Ramos (cell line): ENCODE measurements around the gene OR13D1.
"Not testable (repeated sequence)": the region's sequence is repeated elsewhere in the genome, so short reads cannot be mapped to it uniquely, and the experiment has no call there.

Experiments
- in situ Hi-C: fragments of 300-500 bp; cut with MboI; formaldehyde crosslinking; loops from one replicate; pipeline ENCODE4 v1.14.3; 2022; ENCODE audit warnings: low sequenced_read_pairs; ENCODE audit not compliant: unreplicated experiment

Gene OR13D1

GRCh38 chr9:104694218-104694617 is at the start of gene OR13D1:
TSS of gene OR13D1 (plus strand) at chr9:104694518. CDS start at chr9:104694518, 0 bp downstream.
- in situ Hi-C loops: no loop called here

DNA sequence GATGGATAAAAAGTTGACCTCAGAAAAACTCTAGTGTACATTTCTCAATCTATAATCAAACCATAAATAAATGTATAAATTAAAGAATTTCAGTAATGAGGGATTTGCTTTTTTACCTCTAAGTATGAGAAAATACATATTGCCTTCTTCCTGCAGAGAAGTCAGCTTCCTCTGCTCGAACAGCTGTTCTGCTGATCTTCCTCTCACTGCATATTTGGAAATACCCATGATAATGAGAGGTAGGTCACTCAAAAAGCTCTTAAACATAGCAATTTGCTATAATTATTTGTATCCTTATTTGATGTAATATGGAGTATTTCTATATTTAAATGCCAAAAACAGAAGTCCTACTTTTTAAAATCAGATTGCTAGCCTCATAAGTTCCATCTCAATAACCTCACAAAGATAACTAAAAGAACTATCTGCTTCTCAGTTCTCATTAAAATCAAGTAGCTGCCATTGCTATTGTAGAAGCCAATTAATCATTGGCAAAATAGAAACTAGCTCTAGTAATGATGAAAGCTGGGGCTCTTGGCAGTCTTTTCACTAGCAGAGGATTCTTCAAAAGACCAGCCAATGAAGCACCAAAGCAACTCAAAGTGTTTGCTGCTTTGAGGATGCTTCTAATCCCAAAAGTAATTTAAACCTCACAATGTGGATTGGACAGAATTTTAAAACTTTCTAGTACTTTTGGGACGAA is 35.7 kb upstream of the OR13D1 start:
- in situ Hi-C loops: no loop called here

DNA sequence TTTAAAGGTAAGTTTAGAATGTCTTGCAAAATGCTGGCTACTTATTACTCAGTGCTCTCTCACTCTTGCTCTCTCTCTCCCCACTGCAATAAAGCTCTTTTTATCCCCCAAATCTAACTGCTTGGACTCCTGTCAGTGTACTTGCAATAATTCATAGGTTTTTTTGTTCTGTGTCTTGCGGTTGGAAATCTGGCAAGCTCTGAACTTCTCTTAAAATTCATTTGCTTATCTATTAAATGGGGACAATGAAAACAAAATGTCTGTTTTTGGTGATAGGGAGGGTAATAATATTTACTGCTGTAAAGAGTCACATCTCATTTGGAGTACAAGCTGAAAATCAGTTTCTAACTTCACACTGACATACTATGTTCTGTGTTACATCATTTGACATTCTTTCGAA is 18.7 kb upstream of the OR13D1 start:
- in situ Hi-C loops: no loop called here

- in situ Hi-C loops: no loop called here
Measured at GRCh38 chr9:104682642-104683041, 11.7 kb upstream of the OR13D1 start.

DNA sequence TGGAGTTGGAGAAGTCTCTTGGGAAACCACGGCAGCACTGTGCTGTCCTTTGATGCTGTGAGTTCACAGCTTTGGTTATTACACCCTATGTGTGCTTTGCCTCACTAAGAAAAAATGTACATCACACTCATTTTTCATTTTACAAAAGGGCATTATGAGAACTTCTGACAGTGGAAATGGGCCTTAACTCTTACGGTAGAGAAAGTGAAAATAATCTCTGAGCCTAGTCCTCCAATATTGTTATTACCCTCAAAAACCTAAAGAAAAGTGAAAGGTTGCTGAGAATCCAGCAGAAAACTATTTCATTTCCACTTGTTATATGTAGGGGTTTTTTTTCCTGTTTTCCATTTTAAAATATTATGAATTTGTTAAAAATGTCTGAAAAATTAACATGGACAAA is 8.2 kb upstream of the OR13D1 start:
- in situ Hi-C loops: no loop called here

GRCh38 chr9:104700306-104700705 is 6.0 kb downstream of the OR13D1 start:
- in situ Hi-C loops: no loop called here

- in situ Hi-C loops: not testable (repeated sequence)
Measured at GRCh38 chr9:104708737-104709136, 14.4 kb downstream of the OR13D1 start.

GRCh38 chr9:104711604-104712003 is 17.3 kb downstream of the OR13D1 start:
- in situ Hi-C loops: no loop called here

DNA sequence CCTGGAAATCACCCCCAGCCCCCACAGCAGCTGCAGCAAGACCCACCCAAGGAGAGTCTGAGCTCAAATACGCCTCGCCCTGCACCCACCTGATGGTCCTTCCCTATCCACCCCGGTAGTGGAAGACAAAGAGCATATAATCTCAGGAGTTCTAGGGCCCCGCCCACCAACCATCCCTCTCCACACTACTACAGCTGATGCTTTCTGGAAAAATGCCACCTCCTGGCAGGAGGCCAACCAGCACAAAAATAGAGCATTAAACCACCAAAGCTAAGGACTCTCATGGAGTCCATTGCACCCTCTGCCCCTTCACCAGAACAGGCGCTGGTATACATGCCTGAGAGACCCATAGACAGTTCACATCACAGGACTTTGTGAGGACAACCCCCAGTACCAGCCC is 30.7 kb downstream of the OR13D1 start:
- in situ Hi-C loops: no loop called here

GRCh38 chr9:104738452-104738851 is 44.1 kb downstream of the OR13D1 start:
- in situ Hi-C loops: no loop called here

DNA sequence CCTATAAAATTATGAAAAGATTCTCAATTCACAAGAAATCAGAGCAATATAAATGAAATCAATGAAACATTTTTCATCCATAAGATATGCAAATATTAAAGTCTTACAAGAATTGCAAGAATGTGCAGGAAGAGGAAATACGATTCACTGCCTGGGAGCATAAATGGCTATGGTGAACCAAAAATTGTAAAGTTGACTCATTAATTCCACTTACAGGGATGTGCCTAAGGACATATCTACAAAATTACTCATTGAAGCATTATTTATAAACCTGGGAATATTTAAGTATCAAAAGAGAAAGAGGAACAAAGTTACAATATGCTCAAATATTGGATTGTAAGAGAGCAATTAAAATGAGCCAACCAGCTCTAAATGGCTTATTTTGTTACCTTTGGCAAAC is 46.3 kb downstream of the OR13D1 start:
- in situ Hi-C loops: no loop called here

DNA sequence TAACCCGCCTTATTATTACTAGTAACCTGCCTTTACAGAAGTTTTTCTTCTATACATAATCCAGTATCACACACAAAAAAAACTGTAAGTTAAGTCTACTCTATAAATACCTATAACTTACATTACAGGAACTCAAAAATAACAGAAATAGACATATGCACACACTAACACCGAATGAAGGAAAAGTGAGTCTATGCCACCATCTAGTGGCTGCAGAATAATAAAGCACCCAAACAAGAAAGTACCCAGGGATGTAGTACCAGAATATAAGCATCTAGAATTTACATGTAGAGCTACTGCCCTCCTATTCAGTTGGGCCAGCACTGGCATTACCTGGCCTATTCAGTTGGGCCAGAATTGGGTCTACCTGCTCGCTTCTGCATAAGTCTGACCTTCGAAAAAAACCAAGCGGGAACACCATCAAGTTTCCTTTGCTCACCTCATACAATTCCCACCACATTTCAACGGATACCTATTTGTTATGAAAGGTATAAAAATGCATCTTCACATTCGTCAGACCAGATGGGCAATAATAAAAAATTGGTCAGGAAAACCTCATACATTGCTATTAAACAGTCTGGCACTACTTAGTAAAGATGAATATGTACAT is 49.2 kb downstream of the OR13D1 start:
- in situ Hi-C loops: no loop called here
